Measurements from ENCODE around the gene GNGT2. TPM values are rescaled to one million over a fixed set of nuclear protein-coding genes. Genes with fewer than 3 reads are reported as not detected.

The GNGT2 gene
- total RNA-seq, 1 donor from 2014 or later: not detected

- Histone ChIP-seq H3K36me3 (ENCODE audit: control insufficient read depth, insufficient read depth, low read length) (no peaks in the 10 kb centered on the region), H3K4me3 (ENCODE audit: low read depth, low read length) (no peak overlapping the region), H3K27me3 (ENCODE audit: control insufficient read depth, insufficient read depth, low read length) (no peaks in the 10 kb centered on the region)
- no peak for TF ChIP-seq CTCF (IDR thresholded peaks at IDR 0.05; ENCODE audit: insufficient read depth, low read length, severe bottlenecking)
- DNase-seq (ENCODE audit: low read depth) (no peak), FAIRE-seq (no peak)
Measured at GRCh38 chr17:49242813-49243212, 32.4 kb upstream of the GNGT2 start.

- H3K27me3 ChIP-seq (ENCODE audit: control insufficient read depth, insufficient read depth, low read length): no peaks in the 10 kb centered on the region
- TF ChIP-seq CTCF (IDR thresholded peaks at IDR 0.05; ENCODE audit: insufficient read depth, low read length, severe bottlenecking): no peak
- no peak overlapping the region for H3K4me3 ChIP-seq (ENCODE audit: low read depth, low read length)
- no peak for FAIRE-seq
- H3K36me3 ChIP-seq (ENCODE audit: control insufficient read depth, insufficient read depth, low read length): no peaks in the 10 kb centered on the region
- no peak for DNase-seq (ENCODE audit: low read depth)
Measured at GRCh38 chr17:49241692-49242397, 31.5 kb upstream of the GNGT2 start.

GRCh38 chr17:49241040-49241439 is 30.7 kb upstream of the GNGT2 start:
- Histone ChIP-seq H3K27me3 (ENCODE audit: control insufficient read depth, insufficient read depth, low read length) (no peaks in the 10 kb centered on the region), H3K4me3 (ENCODE audit: low read depth, low read length) (no peak overlapping the region), H3K36me3 (ENCODE audit: control insufficient read depth, insufficient read depth, low read length) (no peaks in the 10 kb centered on the region)
- TF ChIP-seq CTCF (IDR thresholded peaks at IDR 0.05; ENCODE audit: insufficient read depth, low read length, severe bottlenecking): no peak
- DNase-seq (ENCODE audit: low read depth) (no peak), FAIRE-seq (no peak)

- Histone ChIP-seq H3K27me3 (ENCODE audit: control insufficient read depth, insufficient read depth, low read length) (no peaks in the 10 kb centered on the region), H3K4me3 (ENCODE audit: low read depth, low read length) (no peak overlapping the region), H3K36me3 (ENCODE audit: control insufficient read depth, insufficient read depth, low read length) (no peaks in the 10 kb centered on the region)
- DNase-seq (ENCODE audit: low read depth): no peak
- TF ChIP-seq CTCF (IDR thresholded peaks at IDR 0.05; ENCODE audit: insufficient read depth, low read length, severe bottlenecking): no peak
- FAIRE-seq: no peak
Measured at GRCh38 chr17:49240619-49241018, 30.2 kb upstream of the GNGT2 start.

GRCh38 chr17:49239963-49240362 is 29.6 kb upstream of the GNGT2 start:
- H3K36me3 ChIP-seq (ENCODE audit: control insufficient read depth, insufficient read depth, low read length): no peaks in the 10 kb centered on the region
- FAIRE-seq (no peak), DNase-seq (ENCODE audit: low read depth) (no peak)
- no peaks in the 10 kb centered on the region for H3K27me3 ChIP-seq (ENCODE audit: control insufficient read depth, insufficient read depth, low read length)
- no peak overlapping the region for H3K4me3 ChIP-seq (ENCODE audit: low read depth, low read length)
- no peak for TF ChIP-seq CTCF (IDR thresholded peaks at IDR 0.05; ENCODE audit: insufficient read depth, low read length, severe bottlenecking)

GRCh38 chr17:49235896-49236295 is 25.5 kb upstream of the GNGT2 start:
- no peak for TF ChIP-seq CTCF (IDR thresholded peaks at IDR 0.05; ENCODE audit: insufficient read depth, low read length, severe bottlenecking)
- Histone ChIP-seq H3K36me3 (ENCODE audit: control insufficient read depth, insufficient read depth, low read length) (no peaks in the 10 kb centered on the region), H3K27me3 (ENCODE audit: control insufficient read depth, insufficient read depth, low read length) (no peaks in the 10 kb centered on the region), H3K4me3 (ENCODE audit: low read depth, low read length) (no peak overlapping the region)
- DNase-seq (ENCODE audit: low read depth) (no peak), FAIRE-seq (no peak)

All from bronchial epithelial cell (primary cell).